Stimulated activated CD8-positive, alpha-beta memory T cell treated with anti-CD3 and anti-CD28 coated beads, Interleukin-4, amount 100 ng/mL, for 4 hours (primary cell): Measurements from ENCODE around the gene ARSK.

Source experiments
- DNase-seq, 2 donors: peaks; one replicate each; pipeline ENCODE4 v3.0.0-alpha.2; 2020; ENCODE audit warnings: low read depth in 2 of 2, low spot score in 1 of 2

The ARSK gene

DNA sequence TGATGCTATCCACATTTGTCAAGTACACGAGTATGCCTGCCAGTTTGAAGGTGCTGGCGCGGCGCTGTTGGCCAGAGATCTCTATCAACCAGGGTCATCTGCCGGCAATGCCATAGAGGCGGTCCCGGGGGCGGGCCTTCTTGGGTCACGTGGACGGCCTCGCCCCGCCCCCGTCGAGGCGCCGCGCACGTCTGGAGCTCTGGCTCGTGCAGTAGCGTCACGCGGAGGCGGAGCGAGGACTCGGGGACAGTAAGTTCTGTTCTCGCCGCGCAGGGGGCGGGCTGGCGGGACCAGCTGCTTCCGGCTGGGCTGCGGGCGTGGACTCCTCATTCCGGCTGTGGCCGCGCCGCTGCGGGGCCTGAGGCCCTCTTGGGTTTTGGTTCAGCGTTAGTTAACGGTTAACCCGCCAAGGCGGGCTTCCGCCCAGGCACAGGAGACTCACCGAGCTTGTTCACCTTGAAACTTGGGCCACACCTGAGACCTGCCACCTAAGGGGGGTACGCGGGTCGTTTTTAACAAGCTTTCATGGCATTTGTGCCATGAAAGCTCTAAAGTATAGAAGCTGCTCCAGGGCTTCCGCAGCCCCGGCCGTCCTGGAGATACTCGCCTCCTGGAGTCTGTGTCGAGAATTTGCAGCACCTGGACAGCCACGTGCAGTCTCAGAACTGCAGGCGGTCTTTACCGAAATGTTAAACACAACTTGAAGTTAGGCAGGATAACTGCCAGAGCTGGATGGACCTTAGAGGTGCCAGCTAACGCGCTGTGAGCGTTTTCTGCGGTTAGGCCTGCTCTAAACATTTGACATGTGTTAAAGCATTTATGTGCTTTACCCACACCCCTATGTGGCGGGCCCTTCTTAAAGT is 91.9 kb downstream of the ARSK start, which contains the start of gene RFESD:
Gene RFESD, plus strand, starts transcription at position 209 of the 863 bp plus-strand sequence. CDS start 5,495 bp downstream, outside the sequence.
- peak; percentile 86 to 90 for DNase-seq

DNA sequence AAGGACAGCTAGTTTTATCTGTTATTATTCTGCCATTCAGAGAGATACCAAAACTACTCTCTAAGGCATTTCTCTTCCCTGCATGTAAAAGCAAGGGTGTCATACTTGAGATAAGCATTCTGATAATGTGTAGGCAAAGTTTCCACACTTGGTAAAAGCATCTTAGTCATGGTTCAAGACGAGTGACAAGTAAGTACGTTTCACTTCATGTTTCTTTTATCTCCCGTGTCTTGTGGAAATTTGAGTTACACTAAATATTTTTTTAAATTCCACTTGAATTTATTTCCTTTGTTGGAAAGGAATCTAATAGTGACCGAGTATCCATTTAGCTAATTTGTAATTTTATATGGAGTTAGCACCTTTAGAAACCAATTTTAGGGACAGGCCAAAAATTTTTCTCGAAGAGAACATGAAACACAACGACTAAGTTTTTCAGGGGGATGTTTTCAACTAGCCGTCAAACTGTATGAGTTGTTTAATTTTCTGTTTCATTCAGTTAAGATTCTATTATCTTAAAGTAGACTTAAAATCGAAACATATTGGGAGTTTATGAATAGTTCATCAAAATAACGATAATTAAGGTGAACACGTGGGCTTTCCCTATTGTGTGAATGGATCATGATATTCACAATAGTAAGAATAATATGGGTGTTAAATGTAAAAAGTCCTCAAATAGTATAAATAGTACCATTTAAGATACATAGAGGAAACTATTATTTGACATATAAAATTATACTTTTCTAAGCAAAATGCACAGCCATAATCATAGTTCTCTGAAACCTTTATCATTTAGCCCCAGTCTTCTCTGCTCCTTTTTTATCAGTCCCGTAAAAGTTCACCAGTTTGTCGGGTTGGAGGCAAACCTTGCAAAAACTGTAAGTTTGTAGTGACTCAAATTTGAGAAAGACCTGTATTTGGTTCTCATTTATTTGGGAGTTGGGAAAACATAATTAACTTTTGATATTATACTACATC is 93.3 kb downstream of the ARSK start:
- DNase-seq = no peak

DNA sequence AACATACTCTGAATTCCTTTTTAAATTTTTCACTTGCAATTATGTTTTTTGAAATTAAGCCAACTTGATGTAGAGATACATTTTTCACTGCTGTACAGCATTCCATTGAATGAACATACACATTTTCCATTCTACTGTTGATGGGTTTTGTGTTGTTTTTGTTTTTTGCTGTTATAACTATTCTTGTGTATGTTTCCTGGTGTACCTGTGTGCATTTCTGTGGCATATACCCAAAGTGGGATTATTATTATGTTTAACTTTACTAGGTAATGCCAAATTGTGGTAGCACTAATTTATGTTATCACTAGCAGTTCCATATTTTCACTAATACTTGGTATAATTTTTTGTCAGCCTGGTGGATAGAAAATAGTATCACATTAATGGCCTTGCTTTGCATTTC is 94.4 kb downstream of the ARSK start:
- DNase-seq = no peak

DNA sequence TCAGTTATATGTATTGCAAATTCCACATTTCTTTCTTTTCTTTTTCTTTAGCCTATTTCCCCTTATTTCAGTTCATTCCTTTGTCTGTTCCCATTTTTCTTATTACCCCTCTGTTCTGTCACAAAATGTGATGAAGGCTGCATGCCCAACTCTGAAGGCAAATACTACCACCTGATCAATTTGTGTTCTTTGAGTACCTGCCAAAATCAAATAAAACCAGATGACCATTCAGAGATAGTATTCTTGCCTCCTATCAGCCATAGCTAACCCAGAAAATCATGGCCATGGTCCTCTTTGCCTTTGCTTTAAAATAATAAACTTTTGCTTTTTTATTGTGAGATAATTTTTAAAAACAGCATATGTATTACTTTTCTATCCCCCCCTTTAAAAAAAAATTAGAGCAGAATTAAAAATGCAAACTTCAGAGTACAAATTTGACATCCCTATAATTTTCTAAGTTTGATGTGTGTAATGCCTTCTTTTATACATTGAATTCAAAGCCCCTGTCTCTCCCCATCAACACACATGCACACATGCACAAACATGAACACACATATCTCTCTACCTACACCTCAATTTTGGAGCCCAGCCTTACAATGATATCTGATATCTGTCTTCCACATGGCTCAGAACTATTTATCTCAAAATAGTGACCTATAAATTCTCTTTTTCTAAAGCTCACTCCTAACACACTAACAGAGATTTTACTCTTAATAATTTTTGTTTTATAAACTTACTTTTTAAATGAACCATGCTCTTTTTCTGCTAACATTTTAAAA is 95.1 kb downstream of the ARSK start:
- no peak for DNase-seq

DNA sequence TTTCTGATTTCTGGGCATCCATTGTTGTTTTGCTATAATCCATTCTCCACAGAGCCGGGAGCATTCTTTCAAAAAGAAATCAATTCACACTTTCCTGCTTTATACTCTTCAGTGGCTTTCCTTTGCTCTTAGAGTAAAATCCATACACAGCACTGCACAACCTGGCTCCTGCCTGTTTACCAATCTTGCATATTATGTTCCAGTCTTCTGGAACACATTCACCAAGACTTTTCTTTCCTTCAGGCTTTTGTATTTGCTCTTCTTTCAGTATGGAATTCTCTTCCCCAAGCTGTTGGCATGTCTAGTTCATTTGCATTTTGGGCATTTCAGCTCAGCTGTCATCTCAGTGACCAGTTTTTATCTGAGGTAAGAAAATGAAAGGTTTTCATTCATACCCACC is 97.9 kb downstream of the ARSK start:
- no peak for DNase-seq

DNA sequence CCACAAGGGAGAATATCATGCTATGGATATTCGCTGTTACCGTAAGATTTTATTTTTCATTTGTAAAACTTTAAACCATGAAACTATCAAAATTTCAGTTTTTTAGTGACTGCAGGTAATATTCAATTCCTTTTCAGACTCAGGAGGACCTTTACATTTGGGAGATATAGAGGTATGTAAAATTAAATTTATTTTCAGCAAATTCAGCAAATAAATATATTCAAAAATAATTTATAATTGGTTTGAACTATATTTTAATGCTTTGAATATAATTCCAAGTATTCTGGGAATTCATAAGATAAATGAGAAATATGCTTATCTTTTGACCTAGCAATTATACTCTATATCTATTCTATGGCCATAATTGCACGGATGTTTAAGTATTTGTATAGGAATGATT is 99.3 kb downstream of the ARSK start:
- no peak for DNase-seq
